Parathyroid adenoma (tissue), 2 donors: ENCODE measurements around the gene PRRT1.

ENCODE experiments used
- H2AFZ ChIP-seq: fragments of 300-600 bp; sonication (generic); one replicate; pipeline ENCODE4 v1.7.0; 2017; ENCODE audit warnings: antibody characterized with exemption, mild to moderate bottlenecking
- H3K27ac ChIP-seq: fragments of 300-600 bp; sonication (generic); one replicate; pipeline ENCODE4 v1.7.0; 2017
- H3K27me3 ChIP-seq: fragments of 300-600 bp; sonication (generic); one replicate; pipeline ENCODE4 v1.7.0; 2017; ENCODE audit warnings: low read length; ENCODE audit not compliant: control insufficient read depth, insufficient read depth
- H3K36me3 ChIP-seq: fragments of 300-600 bp; sonication (generic); one replicate; pipeline ENCODE4 v1.7.0; 2017; ENCODE audit warnings: low read length; ENCODE audit not compliant: control insufficient read depth, insufficient read depth
- H3K4me1 ChIP-seq: fragments of 300-600 bp; sonication (generic); one replicate; pipeline ENCODE4 v1.7.0; 2017; ENCODE audit warnings: control low read depth
- H3K4me2 ChIP-seq: fragments of 300-600 bp; sonication (generic); one replicate; pipeline ENCODE4 v1.7.0; 2017; ENCODE audit warnings: low read length
- H3K4me3 ChIP-seq: fragments of 300-600 bp; sonication (generic); one replicate; pipeline ENCODE4 v1.7.0; 2017; ENCODE audit warnings: low read depth, low read length
- H3K79me2 ChIP-seq: fragments of 300-600 bp; sonication (generic); one replicate; pipeline ENCODE4 v1.7.0; 2017; ENCODE audit warnings: control low read depth
- H3K9ac ChIP-seq: fragments of 300-600 bp; sonication (generic); one replicate; pipeline ENCODE4 v1.7.0; 2017; ENCODE audit warnings: mild to moderate bottlenecking
- H3K9me3 ChIP-seq: fragments of 300-600 bp; sonication (generic); one replicate; pipeline ENCODE4 v1.7.0; 2017; ENCODE audit warnings: low read length; ENCODE audit not compliant: control insufficient read depth
- CTCF ChIP-seq: fragments of 300-600 bp; sonication (generic); IDR thresholded peaks from one replicate; pipeline ENCODE4 v1.7.0; 2017; ENCODE audit warnings: antibody characterized with exemption, mild to moderate bottlenecking
- donor health status: primary hyperparathyroidism.

The PRRT1 gene

GRCh38 chr6:32179766-32180405 is 28.1 kb upstream of the PRRT1 start:
- H3K36me3 ChIP-seq = no peaks in the 10 kb centered on the region

GRCh38 chr6:32178547-32179440 is 27.1 kb upstream of the PRRT1 start:
- peak overlapping the region; percentile 98 for H3K27ac ChIP-seq
- H3K4me2 ChIP-seq = peak overlapping the region; percentile 91
- H2AFZ ChIP-seq = peak overlapping the region; percentile 89
- no peaks in the 10 kb centered on the region for H3K27me3 ChIP-seq
- H3K4me3 ChIP-seq = peak overlapping the region; percentile 89
- H3K9ac ChIP-seq = peak overlapping the region; percentile 47
- H3K4me1 ChIP-seq = peaks cover 9% of the 10 kb centered on the region
- TF ChIP-seq CTCF = no peak
- peaks cover 9% of the 10 kb centered on the region for H3K79me2 ChIP-seq
- H3K9me3 ChIP-seq = no peaks in the 10 kb centered on the region
- H3K36me3 ChIP-seq = no peaks in the 10 kb centered on the region

More at GRCh38 chr6:32179766-32180405, 28.1 kb upstream of the PRRT1 start:
- H3K4me3 ChIP-seq = no peak overlapping the region
- no peaks in the 10 kb centered on the region for H3K27me3 ChIP-seq
- H2AFZ ChIP-seq = no peak overlapping the region
- H3K4me1 ChIP-seq = peaks cover 9% of the 10 kb centered on the region
- no peak for TF ChIP-seq CTCF
- H3K9me3 ChIP-seq = no peaks in the 10 kb centered on the region
- peaks cover 9% of the 10 kb centered on the region for H3K79me2 ChIP-seq
- no peak overlapping the region for H3K9ac ChIP-seq
- H3K27ac ChIP-seq = no peak overlapping the region
- H3K4me2 ChIP-seq = no peak overlapping the region

- no peaks in the 10 kb centered on the region for H3K27me3 ChIP-seq
- peak within 1 kb of the TSS; percentile 47 for H3K9ac ChIP-seq
- TF ChIP-seq CTCF = no peak
- no peaks in the 10 kb centered on the region for H3K9me3 ChIP-seq
- peak within 1 kb of the TSS; percentile 89 for H2AFZ ChIP-seq
- peak within 1 kb of the TSS; percentile 89 for H3K4me3 ChIP-seq
- peak within 1 kb of the TSS; percentile 98 for H3K27ac ChIP-seq
- no peaks in the 10 kb centered on the region for H3K36me3 ChIP-seq
- peak within 1 kb of the TSS; percentile 91 for H3K4me2 ChIP-seq
- H3K4me1 ChIP-seq = peaks cover 9% of the 10 kb centered on the region
- H3K79me2 ChIP-seq = peaks cover 9% of the 10 kb centered on the region
These were observed 26.2 kb upstream of the PRRT1 start, which contains the start of gene RNF5 for GRCh38 chr6:32177788-32178546. TSS of gene RNF5 (plus strand) at chr6:32178405. CDS start at chr6:32178512, 107 bp downstream.

GRCh38 chr6:32177183-32177787 is 25.5 kb upstream of the PRRT1 start:
- no peak for TF ChIP-seq CTCF
- peaks cover 9% of the 10 kb centered on the region for H3K79me2 ChIP-seq
- H3K9ac ChIP-seq = peak overlapping the region; percentile 25
- H3K36me3 ChIP-seq = no peaks in the 10 kb centered on the region
- H3K4me3 ChIP-seq = peak overlapping the region; percentile 89
- peaks cover 9% of the 10 kb centered on the region for H3K4me1 ChIP-seq
- H3K9me3 ChIP-seq = no peaks in the 10 kb centered on the region
- peak overlapping the region; percentile 91 for H3K4me2 ChIP-seq
- H3K27ac ChIP-seq = peak overlapping the region; percentile 98
- H2AFZ ChIP-seq = peak overlapping the region; percentile 89
- H3K27me3 ChIP-seq = no peaks in the 10 kb centered on the region
